ENCODE results near the gene MACROD2. TPM values are rescaled to one million over a fixed set of nuclear protein-coding genes. Genes with fewer than 3 reads are reported as not detected.

MACROD2 gene
- total RNA-seq, 2 donors from 2014 or later: 8.3 to 21.8 TPM

DNA sequence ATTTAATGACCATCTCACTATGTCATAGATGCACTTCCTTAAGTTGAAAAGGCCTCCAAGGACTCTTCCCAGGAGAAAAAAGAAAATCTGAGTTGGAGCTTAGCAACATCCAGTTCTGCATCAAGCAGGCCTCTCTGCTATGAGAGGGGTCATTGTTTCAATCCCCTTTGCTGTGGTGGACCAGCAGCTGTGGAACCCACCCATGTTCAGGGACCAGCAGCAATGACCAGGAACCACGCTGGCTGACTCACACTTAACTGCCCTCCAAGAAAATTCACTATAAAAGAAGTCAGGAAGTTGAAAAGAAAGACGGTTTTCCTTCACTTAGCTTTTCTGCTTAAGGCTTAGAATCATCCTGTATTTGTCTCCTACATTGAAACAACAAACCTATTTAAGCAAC is 1404.5 kb downstream of the MACROD2 start:
- Histone ChIP-seq H3K36me3 (replicated peaks in 1 of 2; ENCODE audit: insufficient read depth in 1 of 2, low read depth in 2 of 2) (no peaks in the 10 kb centered on the region), H3K27ac (no peak overlapping the region), H3K9me3 (no peaks in the 10 kb centered on the region), H3K4me3 (no peak overlapping the region), H3K27me3 (no peaks in the 10 kb centered on the region), H3K4me1 (no peaks in the 10 kb centered on the region)
- no peak for TF ChIP-seq POLR2A (IDR thresholded peaks at IDR 0.05)
- TF ChIP-seq, protein P1, sequence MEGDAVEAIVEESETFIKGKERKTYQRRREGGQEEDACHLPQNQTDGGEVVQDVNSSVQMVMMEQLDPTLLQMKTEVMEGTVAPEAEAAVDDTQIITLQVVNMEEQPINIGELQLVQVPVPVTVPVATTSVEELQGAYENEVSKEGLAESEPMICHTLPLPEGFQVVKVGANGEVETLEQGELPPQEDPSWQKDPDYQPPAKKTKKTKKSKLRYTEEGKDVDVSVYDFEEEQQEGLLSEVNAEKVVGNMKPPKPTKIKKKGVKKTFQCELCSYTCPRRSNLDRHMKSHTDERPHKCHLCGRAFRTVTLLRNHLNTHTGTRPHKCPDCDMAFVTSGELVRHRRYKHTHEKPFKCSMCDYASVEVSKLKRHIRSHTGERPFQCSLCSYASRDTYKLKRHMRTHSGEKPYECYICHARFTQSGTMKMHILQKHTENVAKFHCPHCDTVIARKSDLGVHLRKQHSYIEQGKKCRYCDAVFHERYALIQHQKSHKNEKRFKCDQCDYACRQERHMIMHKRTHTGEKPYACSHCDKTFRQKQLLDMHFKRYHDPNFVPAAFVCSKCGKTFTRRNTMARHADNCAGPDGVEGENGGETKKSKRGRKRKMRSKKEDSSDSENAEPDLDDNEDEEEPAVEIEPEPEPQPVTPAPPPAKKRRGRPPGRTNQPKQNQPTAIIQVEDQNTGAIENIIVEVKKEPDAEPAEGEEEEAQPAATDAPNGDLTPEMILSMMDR (IDR thresholded peaks at IDR 0.05): no peak
- 68 to 86% methylated on average over 2 of the region's 2 CpGs for WGBS, 2 donors
- DNase-seq (no peak), ATAC-seq (no peak)
- intact Hi-C loops (cut with DNase I): no loop called here

DNA sequence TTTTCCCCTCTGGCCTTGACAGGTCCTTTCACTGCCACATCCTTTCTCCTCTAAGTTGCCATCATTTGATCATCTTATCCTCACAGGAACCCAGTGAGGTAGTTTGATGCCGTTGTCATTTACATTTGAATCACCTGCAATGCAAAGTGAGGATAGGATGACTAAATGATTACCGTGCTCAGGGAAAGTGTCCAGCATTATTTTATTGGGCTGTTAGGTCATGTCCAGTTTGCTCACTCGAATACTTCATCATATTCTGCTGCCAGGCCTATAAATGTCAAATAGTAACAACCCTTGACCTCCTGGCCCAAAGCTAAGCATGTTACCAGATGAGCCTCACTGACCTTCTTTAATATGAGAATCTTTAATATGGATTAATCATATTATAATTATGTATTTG is 1410.8 kb downstream of the MACROD2 start:
- Histone ChIP-seq H3K36me3 (replicated peaks in 1 of 2; ENCODE audit: insufficient read depth in 1 of 2, low read depth in 2 of 2) (no peaks in the 10 kb centered on the region), H3K27me3 (no peaks in the 10 kb centered on the region), H3K4me3 (no peak overlapping the region), H3K9me3 (no peaks in the 10 kb centered on the region), H3K4me1 (no peaks in the 10 kb centered on the region), H3K27ac (no peak overlapping the region)
- TF ChIP-seq, protein P1 (IDR thresholded peaks at IDR 0.05): no peak
- TF ChIP-seq POLR2A (IDR thresholded peaks at IDR 0.05): no peak
- WGBS, 2 donors: 73 to 75% methylated on average over 3 of the region's 3 CpGs
- DNase-seq (no peak), ATAC-seq (no peak)
- intact Hi-C loops (cut with DNase I): no loop called here

DNA sequence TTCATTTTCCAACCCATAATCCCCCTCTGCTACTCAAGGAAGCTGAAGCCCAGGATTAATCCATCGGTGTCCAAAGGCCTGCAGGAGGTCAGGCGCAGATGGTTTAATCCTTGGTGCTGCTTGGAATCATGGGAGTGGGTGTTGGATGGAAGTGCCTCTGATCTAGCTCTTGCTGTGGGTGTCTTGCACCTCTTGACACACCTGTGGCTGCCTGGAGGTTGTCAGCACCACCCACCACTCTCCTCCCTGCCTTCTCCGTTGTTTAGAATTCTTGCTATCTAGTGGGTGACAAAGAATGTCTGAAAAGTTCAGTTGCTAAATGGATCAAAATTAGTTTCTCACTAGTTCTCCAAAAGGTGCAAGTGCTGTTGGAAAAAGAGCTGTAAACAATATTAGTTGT is 1416.5 kb downstream of the MACROD2 start:
- ATAC-seq: no peak
- Histone ChIP-seq H3K9me3 (no peaks in the 10 kb centered on the region), H3K4me3 (no peak overlapping the region), H3K4me1 (no peaks in the 10 kb centered on the region), H3K27ac (no peak overlapping the region), H3K36me3 (replicated peaks in 1 of 2; ENCODE audit: insufficient read depth in 1 of 2, low read depth in 2 of 2) (no peaks in the 10 kb centered on the region), H3K27me3 (no peaks in the 10 kb centered on the region)
- no peak for DNase-seq
- 64 to 80% methylated on average over 3 of the region's 3 CpGs for WGBS, 2 donors
- no peak for TF ChIP-seq POLR2A (IDR thresholded peaks at IDR 0.05)
- TF ChIP-seq, protein P1 (IDR thresholded peaks at IDR 0.05): no peak
- intact Hi-C loops (cut with DNase I): no loop called here

DNA sequence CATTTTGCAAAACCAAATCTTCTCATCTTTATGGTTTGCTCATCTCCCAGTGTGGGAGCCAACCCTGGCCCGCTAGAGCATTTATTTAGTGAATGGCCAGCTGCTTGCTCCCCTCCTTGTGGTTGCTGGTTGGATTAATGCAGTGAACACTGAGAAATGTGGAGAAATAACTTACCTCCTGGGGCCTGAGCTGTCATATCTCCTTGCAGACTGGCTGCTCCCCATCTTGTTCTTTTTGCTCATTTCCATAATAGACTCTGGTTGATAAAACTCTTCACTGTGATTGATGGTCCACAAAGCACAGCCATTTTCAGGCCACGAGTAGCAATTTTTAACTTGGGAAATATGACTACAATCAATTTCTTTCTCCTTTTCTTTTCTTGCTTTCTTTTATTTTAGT is 1420.6 kb downstream of the MACROD2 start:
- WGBS, 2 donors: 69 to 70% methylated on average over 2 of the region's 2 CpGs

DNA sequence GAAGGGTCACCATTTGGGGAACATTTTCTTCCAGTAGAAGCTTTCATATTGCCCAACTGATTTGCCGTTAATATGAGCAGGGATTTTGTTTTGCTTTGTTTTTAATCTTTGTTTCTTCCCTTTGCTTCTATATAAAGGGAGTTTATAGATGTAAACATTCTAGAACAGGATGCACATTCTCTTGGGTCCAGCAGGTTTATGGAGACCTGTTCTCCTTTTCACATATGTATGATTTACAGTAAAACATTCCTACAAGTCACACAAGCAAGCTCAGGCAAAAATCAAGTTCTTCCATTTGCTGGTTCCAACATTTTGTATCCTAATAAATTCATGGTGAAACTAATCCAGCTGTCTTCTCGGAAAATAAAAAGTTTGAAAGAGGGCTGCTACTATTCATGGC is 1424.5 kb downstream of the MACROD2 start:
- Histone ChIP-seq H3K4me1 (no peaks in the 10 kb centered on the region), H3K27ac (no peak overlapping the region), H3K4me3 (no peak overlapping the region), H3K9me3 (no peaks in the 10 kb centered on the region), H3K27me3 (no peaks in the 10 kb centered on the region), H3K36me3 (replicated peaks in 1 of 2; ENCODE audit: insufficient read depth in 1 of 2, low read depth in 2 of 2) (no peaks in the 10 kb centered on the region)
- ATAC-seq: no peak
- DNase-seq: no peak
- intact Hi-C loops (cut with DNase I): no loop called here
- 80 to 84% methylated on average over 2 of the region's 2 CpGs for WGBS, 2 donors
- TF ChIP-seq, protein P1 (IDR thresholded peaks at IDR 0.05): no peak
- no peak for TF ChIP-seq POLR2A (IDR thresholded peaks at IDR 0.05)

More for the DNA sequence above, 1420.6 kb downstream of the MACROD2 start:
- TF ChIP-seq, protein P1 (IDR thresholded peaks at IDR 0.05): no peak
- no peak for TF ChIP-seq POLR2A (IDR thresholded peaks at IDR 0.05)
- Histone ChIP-seq H3K27ac (no peak overlapping the region), H3K4me1 (no peaks in the 10 kb centered on the region), H3K9me3 (no peaks in the 10 kb centered on the region), H3K27me3 (no peaks in the 10 kb centered on the region), H3K36me3 (replicated peaks in 1 of 2; ENCODE audit: insufficient read depth in 1 of 2, low read depth in 2 of 2) (no peaks in the 10 kb centered on the region), H3K4me3 (no peak overlapping the region)
- intact Hi-C loops (cut with DNase I): no loop called here
- ATAC-seq: no peak
- no peak for DNase-seq

Measured in body of pancreas (tissue), 4 donors.